K562 (cell line): ENCODE results near the gene ATP6V0A4. TPM values are rescaled to one million over a fixed set of nuclear protein-coding genes. Genes with fewer than 3 reads are reported as not detected.

Experiments
- ATAC-seq: fragments of 200-7000 bp; cut with Tn5 transposase; 3 replicates; pipeline ENCODE4 v1.9.1; 2020; ENCODE audit warnings: moderate library complexity
- BruUV-seq: library from RNA; stranded (reverse); fragments of 400-500 nt; replicated peaks from 2 replicates; lab custom pipeline; 2021; lab: Mats Ljungman, UMichigan
- CTCF ChIA-PET: fragments of 300-600 bp; formaldehyde crosslinking; extraction: SDS; loops from one replicate; lab custom pipeline; 2021; ENCODE audit warnings: low intra/inter-chr PET ratio; lab: Yijun Ruan, JAX
- POLR2A ChIA-PET: fragments of 300-600, 350-650 bp; sonication (Branson Sonifier 250); formaldehyde crosslinking; extraction: SDS; loops from one replicate; lab custom pipeline; 2021; ENCODE audit warnings: antibody characterized with exemption, inconsistent platforms; lab: Yijun Ruan, JAX
- DNase-seq, 4 experiments: peaks; one replicate each; pipeline versions ENCODE4 v3.0.0 to v3.0.0-alpha.2; 2011 to 2018; ENCODE audit warnings: low spot score in 3 of 4, mixed read lengths in 3 of 4; ENCODE audit errors: extremely low read depth in 1 of 4
- FAIRE-seq: peaks from 2 replicates; lab custom pipeline; 2011; peaks lifted over from hg19 to GRCh38; lab: Jason Lieb, UNC
- H2AFZ ChIP-seq: 2 replicates; pipeline ENCODE4 v1.6.0; 2011; ENCODE audit warnings: low read depth, low read length, control low read depth, inconsistent platforms
- H3K27ac ChIP-seq: fragments of 200-600 bp; 3 replicates; pipeline ENCODE4 v1.8.0; 2011; ENCODE audit warnings: low read depth, mild to moderate bottlenecking, control low read depth, inconsistent platforms, low read length, moderate library complexity, mixed read lengths; ENCODE audit errors: extremely low read depth
- H3K27me3 ChIP-seq, 2 experiments: fragments of 300-600 bp in 1 of 2; 2 replicates in 1 of 2; 3 replicates in 1 of 2; pipeline versions ENCODE4 v1.6.0 to v1.8.0; 2011; ENCODE audit warnings: inconsistent platforms in 2 of 2, low read length in 2 of 2, mild to moderate bottlenecking in 1 of 2, mixed read lengths in 1 of 2, moderate library complexity in 1 of 2; ENCODE audit not compliant: control insufficient read depth in 2 of 2, insufficient read depth in 2 of 2
- H3K36me3 ChIP-seq: fragments of 300-600 bp; 3 replicates; pipeline ENCODE4 v1.8.0; 2011; ENCODE audit warnings: mild to moderate bottlenecking, low read length, inconsistent platforms; ENCODE audit not compliant: control insufficient read depth, insufficient read depth
- H3K4me1 ChIP-seq, 2 experiments: fragments of 200-600 bp in 1 of 2; replicated peaks in 1 of 2; 2 replicates in 1 of 2; 3 replicates in 1 of 2; pipeline versions ENCODE4 v1.5.1 to v1.8.0; 2011; ENCODE audit warnings: inconsistent platforms in 2 of 2, low read length in 2 of 2, mild to moderate bottlenecking in 1 of 2, mixed read lengths in 1 of 2, moderate library complexity in 1 of 2; ENCODE audit not compliant: control insufficient read depth in 2 of 2, insufficient read depth in 2 of 2
- H3K4me2 ChIP-seq: 2 replicates; pipeline ENCODE4 v1.6.1; 2011; ENCODE audit warnings: low read length, control low read depth, inconsistent platforms, mixed read lengths; ENCODE audit not compliant: insufficient read depth
- H3K4me3 ChIP-seq: fragments of 200-600 bp; sonication (generic), shearing (Covaris generic); 2 replicates; pipeline ENCODE4 v1.5.1; 2016; ENCODE audit warnings: control low read depth, inconsistent platforms
- H3K79me2 ChIP-seq: fragments of 200-600 bp; 3 replicates; pipeline ENCODE4 v1.8.0; 2011; ENCODE audit warnings: low read length, inconsistent platforms; ENCODE audit not compliant: control insufficient read depth, insufficient read depth
- H3K9ac ChIP-seq, 2 experiments: 2 replicates each; pipeline versions ENCODE4 v1.6.0 to v1.6.1; 2011; ENCODE audit warnings: low read depth in 2 of 2, low read length in 2 of 2, control low read depth in 1 of 2, inconsistent platforms in 1 of 2, mild to moderate bottlenecking in 1 of 2, mixed read lengths in 1 of 2; ENCODE audit not compliant: insufficient read depth in 1 of 2
- H3K9me1 ChIP-seq: one replicate; pipeline ENCODE4 v1.6.0; 2011; ENCODE audit warnings: inconsistent platforms, mild to moderate bottlenecking, low read length, moderate library complexity; ENCODE audit not compliant: control insufficient read depth, insufficient read depth
- H3K9me3 ChIP-seq: replicated peaks from 2 replicates; pipeline ENCODE4 v1.5.1; 2011; ENCODE audit warnings: low read depth, low read length, inconsistent platforms; ENCODE audit not compliant: control insufficient read depth, insufficient read depth
- H4K20me1 ChIP-seq: replicated peaks from 2 replicates; pipeline ENCODE4 v1.6.1; 2011; ENCODE audit warnings: low read length, inconsistent platforms, mixed read lengths; ENCODE audit not compliant: control insufficient read depth, insufficient read depth
- ATF7 ChIP-seq: fragments of 450-650 bp; IDR thresholded peaks from 2 replicates; pipeline ENCODE4 v1.7.1; 2014; ENCODE audit warnings: mild to moderate bottlenecking, moderate library complexity
- BRD4 ChIP-seq: fragments of 200-600 bp; sonication (generic); IDR thresholded peaks from 2 replicates; pipeline ENCODE4 v1.6.1; 2017; ENCODE audit warnings: inconsistent platforms
- CBFB ChIP-seq: sonication (generic); formaldehyde crosslinking; IDR thresholded peaks from 2 replicates; pipeline ENCODE4 v1.4.0; 2020; ENCODE audit warnings: mild to moderate bottlenecking, missing genetic modification reagents
- CEBPG ChIP-seq, 3 experiments: fragments of 200-800 bp in 1 of 3; sonication (Bioruptor generic) in 1 of 3; sonication (generic) in 1 of 3; formaldehyde crosslinking in 1 of 3; IDR thresholded peaks in 2 of 3; conservative IDR thresholded peaks in 1 of 3; 2 replicates each; pipeline versions ENCODE4 v1.6.1 to v1.8.0; 2016 to 2022; ENCODE audit warnings: missing compliant biosample characterization in 2 of 3, missing genetic modification characterization in 2 of 3, mild to moderate bottlenecking in 1 of 3, missing genetic modification reagents in 1 of 3
- HCFC1 ChIP-seq: IDR thresholded peaks from 2 replicates; pipeline ENCODE4 v1.6.1; 2012; ENCODE audit warnings: low read depth, low read length, improper control_type of control experiment
- HDAC3 ChIP-seq: fragments of 450-650 bp; IDR thresholded peaks from 2 replicates; pipeline ENCODE4 v1.6.1; 2018; ENCODE audit warnings: borderline replicate concordance, mild to moderate bottlenecking, moderate library complexity; ENCODE audit not compliant: partially characterized antibody
- HDAC6 ChIP-seq: IDR thresholded peaks from 2 replicates; pipeline ENCODE4 v1.6.1; 2012; ENCODE audit warnings: low read depth, mild to moderate bottlenecking, control low read depth, inconsistent platforms, low read length, moderate library complexity
- KLF16 ChIP-seq: IDR thresholded peaks from 2 replicates; pipeline ENCODE4 v1.6.1; 2016; ENCODE audit warnings: antibody characterized with exemption
- SAP30 ChIP-seq: fragments of 200-600 bp; sonication (generic); IDR thresholded peaks from 2 replicates; pipeline ENCODE4 v1.6.1; 2012; ENCODE audit warnings: borderline replicate concordance, low read depth, mild to moderate bottlenecking, moderate library complexity, low read length, control low read depth, inconsistent platforms; ENCODE audit not compliant: insufficient read depth, poor library complexity, severe bottlenecking
- SMC3 ChIP-seq: conservative IDR thresholded peaks from 2 replicates; pipeline ENCODE4 v1.6.1; 2011; ENCODE audit warnings: low read depth, low read length, improper control_type of control experiment; ENCODE audit not compliant: insufficient read depth
- ZC3H8 ChIP-seq: fragments of 450-650 bp; IDR thresholded peaks from 2 replicates; pipeline ENCODE4 v1.6.1; 2017
- ZNF253 ChIP-seq: fragments of 250-450 bp; sonication (Bioruptor Pico); conservative IDR thresholded peaks from 2 replicates; pipeline ENCODE4 v1.6.1; 2021; ENCODE audit warnings: mild to moderate bottlenecking
- ZNF561 ChIP-seq: fragments of 450-650 bp; formaldehyde crosslinking; conservative IDR thresholded peaks from 2 replicates; pipeline ENCODE4 v1.4.0; 2020; ENCODE audit warnings: mild to moderate bottlenecking, moderate library complexity
- WGBS: fragments of 100-300 bp; shearing (Covaris generic); methylation state at CpG from one replicate; pipeline ENCODE4 v1.1.6; 2016; ENCODE audit warnings: low coverage, mixed read lengths; ENCODE audit not compliant: insufficient coverage; ENCODE audit errors: missing lambda C conversion rate; 5-methylcytosine and 5-hydroxymethylcytosine counted together
- in situ Hi-C: fragments of 300-500 bp; cut with MboI; formaldehyde crosslinking; loops from 4 replicates; pipeline ENCODE4 v1.15.0; 2018; ENCODE audit warnings: inconsistent platforms, mixed read lengths
- intact Hi-C: fragments of 100-400 bp; cut with micrococcal nuclease; formaldehyde crosslinking; loops from 2 replicates; pipeline ENCODE4 v1.14.2; 2022
- polyA plus RNA-seq, 8 experiments: library from polyadenylated mRNA; depleted of rRNA in 4 of 8; stranded (reverse) in 5 of 8; unstranded in 3 of 8; fragments of >200 nt; fragmentation: Nextera tagmentation in 2 of 8; fragmentation: Illumina TruSeq in 1 of 8; extraction: Ambion mirVana in 2 of 8; extraction: Trizol in 1 of 8; gene quantifications; 2 replicates each; pipeline versions ENCODE4 v1.2.1 to v1.2.3, GENCODE V29; 2011 to 2014; ENCODE audit warnings: inconsistent platforms in 1 of 8, missing spikeins in 1 of 8
- total RNA-seq, 7 experiments: library from RNA; depleted of rRNA in 6 of 7; stranded (reverse); fragments of >200 nt in 6 of 7; fragmentation: Illumina TruSeq in 2 of 7; extraction: Trizol in 2 of 7; gene quantifications; 2 replicates each; pipeline versions ENCODE4 v1.2.1 to v1.2.3, GENCODE V29; 2011 to 2021; ENCODE audit warnings: low replicate concordance in 1 of 7
- TF ChIP-seq, protein P1 (sequence below): sonication (generic); formaldehyde crosslinking; IDR thresholded peaks from 2 replicates; pipeline ENCODE4 v1.8.1; 2023; ENCODE audit warnings: mild to moderate bottlenecking, missing genetic modification reagents

Gene ATP6V0A4
- total and polyA plus RNA-seq, 9 of the 15 experiments (the other 6 are each of a cell fraction or from before 2014, with no cell fraction given): 0.03 TPM; not detected in 8

DNA sequence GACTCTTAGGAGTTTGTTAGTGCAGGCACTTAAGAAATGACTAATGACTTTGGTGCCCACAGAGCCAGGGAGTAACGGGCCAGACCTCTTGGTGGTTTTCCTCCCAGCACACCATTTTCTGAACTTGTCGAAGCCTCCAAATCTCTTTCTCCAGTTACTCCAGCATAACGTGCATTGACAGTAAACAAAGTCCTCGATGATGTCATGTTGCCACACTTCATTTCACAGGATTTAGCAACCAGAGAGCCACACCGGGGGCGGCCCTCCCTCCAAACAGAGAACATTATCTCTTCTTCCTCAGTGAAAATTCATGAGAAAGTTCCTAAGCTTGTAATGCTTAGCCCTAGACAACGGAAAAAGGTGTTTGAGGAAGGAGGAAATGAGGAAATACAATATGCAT lies 92.8 kb downstream of the ATP6V0A4 start (continued):
- TF ChIP-seq CEBPG (CRISPR knock-in tag; IDR thresholded peaks at IDR 0.05) (no peak), CEBPG (tag; conservative IDR thresholded peaks at IDR 0.05 in 1 of 2, IDR thresholded peaks at IDR 0.05 in 1 of 2) (peak in 1 of 2 experiments; percentile 76; a peak in 2 of 4 replicates), SAP30 (no peak), HDAC6 (no peak), BRD4 (no peak), KLF16 (no peak), ATF7 (peak; percentile 26; the same call in 1 of the 2 replicates), HCFC1 (no peak), ZNF561 (no peak), HDAC3 (no peak)

DNA sequence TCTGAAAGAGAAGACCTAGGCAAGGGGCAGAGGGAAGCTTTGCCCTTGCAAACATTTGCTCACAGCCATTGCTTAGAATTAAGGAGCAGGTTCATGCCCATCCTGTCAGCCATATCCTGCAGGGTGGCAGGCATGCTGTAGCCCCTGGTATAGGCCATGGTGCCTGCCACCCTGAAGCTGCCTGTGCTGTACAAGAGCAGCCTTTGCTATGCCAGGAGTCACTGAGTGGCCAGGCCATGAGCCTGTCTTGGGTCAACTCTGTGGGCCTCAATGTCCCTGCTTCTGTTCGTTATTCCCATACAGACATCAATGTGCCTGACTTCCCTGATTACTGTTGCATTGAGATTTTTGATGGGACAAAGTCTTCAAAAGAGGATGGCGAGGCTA lies 96.5 kb downstream of the ATP6V0A4 start:
- no peak overlapping the region for H3K9ac ChIP-seq
- H3K36me3 ChIP-seq: no peaks in the 10 kb centered on the region
- no peak overlapping the region for H3K4me2 ChIP-seq
- POLR2A ChIA-PET: interaction anchor here (0.7 kb wide), 1 partner anchor 270 kb away, joined by 3 read pairs; no protein-coding TSS in a partner anchor
- no peaks in the 10 kb centered on the region for H3K9me1 ChIP-seq
- 0 out of 2 replicates have a peak, but pooled peaks cover 3% of the 10 kb centered on the region for H4K20me1 ChIP-seq
- intact Hi-C loops (no loop called here), in situ Hi-C loops (no loop called here)
- H3K27me3 ChIP-seq: peaks cover 25 to 57% of the 10 kb centered on the region in 2 experiments
- DNase-seq (no peak), ATAC-seq (no peak), FAIRE-seq (no peak)
- H3K4me1 ChIP-seq: peaks cover 0 to 4% of the 10 kb centered on the region in 2 experiments; a peak in 1 of 5 replicates
- 2% methylated on average over 2 of the region's 2 CpGs for WGBS
- no peaks in the 10 kb centered on the region for H3K79me2 ChIP-seq
- CTCF ChIA-PET: no interaction called here
- no peak overlapping the region for H3K4me3 ChIP-seq
- H2AFZ ChIP-seq: no peak overlapping the region
- no peaks in the 10 kb centered on the region for H3K9me3 ChIP-seq
- TF ChIP-seq ZC3H8 (no peak), ZNF253 (CRISPR knock-in tag) (no peak), CBFB (CRISPR knock-in tag) (no peak), SMC3 (no peak)
- TF ChIP-seq, protein P1, sequence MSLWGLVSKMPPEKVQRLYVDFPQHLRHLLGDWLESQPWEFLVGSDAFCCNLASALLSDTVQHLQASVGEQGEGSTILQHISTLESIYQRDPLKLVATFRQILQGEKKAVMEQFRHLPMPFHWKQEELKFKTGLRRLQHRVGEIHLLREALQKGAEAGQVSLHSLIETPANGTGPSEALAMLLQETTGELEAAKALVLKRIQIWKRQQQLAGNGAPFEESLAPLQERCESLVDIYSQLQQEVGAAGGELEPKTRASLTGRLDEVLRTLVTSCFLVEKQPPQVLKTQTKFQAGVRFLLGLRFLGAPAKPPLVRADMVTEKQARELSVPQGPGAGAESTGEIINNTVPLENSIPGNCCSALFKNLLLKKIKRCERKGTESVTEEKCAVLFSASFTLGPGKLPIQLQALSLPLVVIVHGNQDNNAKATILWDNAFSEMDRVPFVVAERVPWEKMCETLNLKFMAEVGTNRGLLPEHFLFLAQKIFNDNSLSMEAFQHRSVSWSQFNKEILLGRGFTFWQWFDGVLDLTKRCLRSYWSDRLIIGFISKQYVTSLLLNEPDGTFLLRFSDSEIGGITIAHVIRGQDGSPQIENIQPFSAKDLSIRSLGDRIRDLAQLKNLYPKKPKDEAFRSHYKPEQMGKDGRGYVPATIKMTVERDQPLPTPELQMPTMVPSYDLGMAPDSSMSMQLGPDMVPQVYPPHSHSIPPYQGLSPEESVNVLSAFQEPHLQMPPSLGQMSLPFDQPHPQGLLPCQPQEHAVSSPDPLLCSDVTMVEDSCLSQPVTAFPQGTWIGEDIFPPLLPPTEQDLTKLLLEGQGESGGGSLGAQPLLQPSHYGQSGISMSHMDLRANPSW: no peak
- H3K27ac ChIP-seq: no peak overlapping the region
- no TSS peak for BruUV-seq
